Large intestine (tissue), 3 donors: Measurements from ENCODE around the gene FAM72C. TPM values are rescaled to one million over a fixed set of nuclear protein-coding genes. Genes with fewer than 3 reads are reported as not detected.
"Not testable (repeated sequence)": the region's sequence is repeated elsewhere in the genome, so short reads cannot be mapped to it uniquely, and the experiment has no call there.

Source experiments
- DNase-seq, 2 donors: peaks; one replicate each; pipeline versions ENCODE4 v3.0.0 to v3.0.0-alpha.2; 2013
- H3K27ac ChIP-seq: one replicate; pipeline ENCODE4 v1.5.1; 2013; ENCODE audit warnings: low read length
- H3K27me3 ChIP-seq: 2 replicates; pipeline ENCODE4 v1.6.1; 2013; ENCODE audit warnings: low read length; ENCODE audit not compliant: control insufficient read depth, insufficient read depth
- H3K36me3 ChIP-seq: 2 replicates; pipeline ENCODE4 v1.6.1; 2013; ENCODE audit warnings: low read length; ENCODE audit not compliant: control insufficient read depth, insufficient read depth
- H3K4me1 ChIP-seq: one replicate; pipeline ENCODE4 v1.6.1; 2013; ENCODE audit warnings: low read length; ENCODE audit not compliant: control insufficient read depth, insufficient read depth
- H3K4me3 ChIP-seq: one replicate; pipeline ENCODE4 v1.5.1; 2013; ENCODE audit warnings: low read length
- H3K9me3 ChIP-seq: one replicate; pipeline ENCODE4 v1.6.1; 2013; ENCODE audit warnings: mild to moderate bottlenecking, low read depth, low read length, moderate library complexity; ENCODE audit not compliant: control insufficient read depth
- WGBS: methylation state at CpG from one replicate; pipeline ENCODE4 v1.1.5; 2013; ENCODE audit warnings: low lambda C conversion rate; ENCODE audit not compliant: insufficient coverage; 5-methylcytosine and 5-hydroxymethylcytosine counted together
- polyA plus RNA-seq: library from polyadenylated mRNA; unstranded; fragments of 120-200 nt; gene quantifications from one replicate; pipeline ENCODE4 v1.2.1, GENCODE V29; 2013

FAM72C gene
- polyA plus RNA-seq, 1 donor: 1.6 TPM

GRCh38 chr1:144003306-144004029 lies 31.7 kb upstream of the FAM72C start:
- H3K4me1 ChIP-seq, H3K4me3 ChIP-seq, H3K36me3 ChIP-seq, H3K27me3 ChIP-seq, H3K9me3 ChIP-seq, H3K27ac ChIP-seq, DNase-seq: not testable (repeated sequence)
- WGBS: no CpG with 5 or more reads among the region's 2 CpGs

GRCh38 chr1:144002141-144002881 lies 30.5 kb upstream of the FAM72C start:
- peak in 1 of 2 donors; percentile 0 for DNase-seq
- H3K4me1 ChIP-seq, H3K4me3 ChIP-seq, H3K36me3 ChIP-seq, H3K27me3 ChIP-seq, H3K9me3 ChIP-seq, H3K27ac ChIP-seq: not testable (repeated sequence)
- WGBS: no CpG with 5 or more reads among the region's 7 CpGs

- H3K27ac ChIP-seq, H3K27me3 ChIP-seq, H3K9me3 ChIP-seq, DNase-seq, H3K4me3 ChIP-seq, H3K4me1 ChIP-seq, H3K36me3 ChIP-seq: not testable (repeated sequence)
- WGBS: no CpG with 5 or more reads among the region's 8 CpGs
These were observed 29.3 kb upstream of the FAM72C start for GRCh38 chr1:144001077-144001476.

- not testable (repeated sequence) for H3K27me3 ChIP-seq, H3K27ac ChIP-seq, H3K9me3 ChIP-seq, H3K36me3 ChIP-seq, DNase-seq, H3K4me3 ChIP-seq, H3K4me1 ChIP-seq
- WGBS: no CpG with 5 or more reads among the region's 6 CpGs
These were observed 24.2 kb upstream of the FAM72C start for GRCh38 chr1:143996020-143996419.

GRCh38 chr1:143993301-143993907 lies 21.6 kb upstream of the FAM72C start:
- not testable (repeated sequence) for H3K36me3 ChIP-seq, H3K4me1 ChIP-seq, H3K9me3 ChIP-seq, H3K4me3 ChIP-seq, DNase-seq, H3K27me3 ChIP-seq, H3K27ac ChIP-seq
- no CpG with 5 or more reads among the region's 7 CpGs for WGBS

GRCh38 chr1:143990699-143991098 lies 18.9 kb upstream of the FAM72C start:
- not testable (repeated sequence) for H3K36me3 ChIP-seq, DNase-seq, H3K4me1 ChIP-seq, H3K27me3 ChIP-seq, H3K4me3 ChIP-seq, H3K27ac ChIP-seq, H3K9me3 ChIP-seq
- no CpG with 5 or more reads among the region's 4 CpGs for WGBS

GRCh38 chr1:143989719-143990118 lies 17.9 kb upstream of the FAM72C start:
- not testable (repeated sequence) for H3K27ac ChIP-seq, H3K27me3 ChIP-seq, H3K4me1 ChIP-seq, H3K9me3 ChIP-seq, H3K4me3 ChIP-seq, H3K36me3 ChIP-seq, DNase-seq
- no CpG with 5 or more reads among the region's 1 CpG for WGBS

- WGBS: no CpG with 5 or more reads among the region's 4 CpGs
These were observed 17.6 kb upstream of the FAM72C start for GRCh38 chr1:143989427-143989712.

GRCh38 chr1:143988602-143989426 lies 17.0 kb upstream of the FAM72C start:
- H3K36me3 ChIP-seq, H3K27me3 ChIP-seq, H3K9me3 ChIP-seq, H3K27ac ChIP-seq, DNase-seq, H3K4me1 ChIP-seq, H3K4me3 ChIP-seq: not testable (repeated sequence)
- whole genome bisulfite sequencing: no CpG with 5 or more reads among the region's 10 CpGs

More at GRCh38 chr1:143989427-143989712, 17.6 kb upstream of the FAM72C start:
- not testable (repeated sequence) for H3K27ac ChIP-seq, H3K36me3 ChIP-seq, DNase-seq, H3K27me3 ChIP-seq, H3K4me3 ChIP-seq, H3K9me3 ChIP-seq, H3K4me1 ChIP-seq

GRCh38 chr1:143987868-143988267 lies 16.1 kb upstream of the FAM72C start:
- H3K27ac ChIP-seq, H3K9me3 ChIP-seq, H3K36me3 ChIP-seq, H3K4me3 ChIP-seq, H3K4me1 ChIP-seq, H3K27me3 ChIP-seq, DNase-seq: not testable (repeated sequence)
- WGBS: no CpG with 5 or more reads among the region's 1 CpG
